Measurements from ENCODE around the gene USP3. TPM values are rescaled to one million over a fixed set of nuclear protein-coding genes. Genes with fewer than 3 reads are reported as not detected.
A peak's percentile ranks its signal among the peaks of the same experiment; 100 is the strongest.

Gene USP3
- total and polyA plus RNA-seq, 9 of the 15 experiments (the other 6 are each of a cell fraction or from before 2014, with no cell fraction given): 17.3 to 54.3 (median 34.8) TPM

DNA sequence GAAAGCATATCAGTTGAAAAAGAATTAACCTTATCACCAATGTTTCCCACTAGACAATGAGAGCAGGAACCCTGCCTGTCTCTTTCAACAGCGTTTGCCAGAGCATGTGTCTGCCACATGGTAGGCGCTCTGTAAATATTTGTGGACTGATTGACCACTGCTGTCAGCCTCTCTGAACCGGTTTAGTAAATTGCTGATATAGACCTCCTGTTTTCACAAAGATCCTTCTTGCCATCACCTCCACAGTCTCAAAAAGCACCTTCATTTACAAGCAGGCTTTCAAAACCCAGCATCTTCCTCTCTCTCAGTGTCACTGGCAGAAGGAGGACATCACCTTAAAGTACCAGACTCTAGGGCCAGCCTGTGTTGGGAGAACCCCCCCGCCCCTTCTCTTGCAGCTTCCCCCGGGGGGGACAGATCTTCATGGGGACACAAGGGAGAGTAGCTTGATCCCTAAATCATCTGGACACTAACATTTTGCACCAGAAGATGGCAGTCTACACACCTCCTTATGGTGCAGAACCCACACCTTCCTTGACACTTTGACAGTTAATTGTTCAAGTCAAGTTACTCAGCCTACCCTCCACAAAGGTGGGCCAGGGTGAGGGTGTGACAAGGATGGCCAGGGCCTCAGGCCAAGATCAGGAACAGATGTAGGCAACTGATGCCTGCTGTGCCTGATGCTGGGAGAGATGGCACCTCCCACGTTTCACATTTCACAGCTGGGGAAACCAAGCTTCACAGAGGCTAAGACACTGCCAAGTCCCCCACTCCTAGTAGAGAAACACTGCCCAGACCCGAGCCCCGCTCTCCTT is 37.8 kb upstream of the USP3 start (continued):
- TF ChIP-seq, protein P1, sequence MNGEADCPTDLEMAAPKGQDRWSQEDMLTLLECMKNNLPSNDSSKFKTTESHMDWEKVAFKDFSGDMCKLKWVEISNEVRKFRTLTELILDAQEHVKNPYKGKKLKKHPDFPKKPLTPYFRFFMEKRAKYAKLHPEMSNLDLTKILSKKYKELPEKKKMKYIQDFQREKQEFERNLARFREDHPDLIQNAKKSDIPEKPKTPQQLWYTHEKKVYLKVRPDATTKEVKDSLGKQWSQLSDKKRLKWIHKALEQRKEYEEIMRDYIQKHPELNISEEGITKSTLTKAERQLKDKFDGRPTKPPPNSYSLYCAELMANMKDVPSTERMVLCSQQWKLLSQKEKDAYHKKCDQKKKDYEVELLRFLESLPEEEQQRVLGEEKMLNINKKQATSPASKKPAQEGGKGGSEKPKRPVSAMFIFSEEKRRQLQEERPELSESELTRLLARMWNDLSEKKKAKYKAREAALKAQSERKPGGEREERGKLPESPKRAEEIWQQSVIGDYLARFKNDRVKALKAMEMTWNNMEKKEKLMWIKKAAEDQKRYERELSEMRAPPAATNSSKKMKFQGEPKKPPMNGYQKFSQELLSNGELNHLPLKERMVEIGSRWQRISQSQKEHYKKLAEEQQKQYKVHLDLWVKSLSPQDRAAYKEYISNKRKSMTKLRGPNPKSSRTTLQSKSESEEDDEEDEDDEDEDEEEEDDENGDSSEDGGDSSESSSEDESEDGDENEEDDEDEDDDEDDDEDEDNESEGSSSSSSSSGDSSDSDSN (IDR thresholded peaks at IDR 0.05; ENCODE audit: borderline replicate concordance in 1 of 2, low read depth in 2 of 2, low read length in 2 of 2): 0 out of 4 replicates have a peak, but pooled peaks of 1 of the 2 experiments have one; percentile 33
- TF ChIP-seq TBL1XR1 (IDR thresholded peaks at IDR 0.05; ENCODE audit: low read length in 2 of 2) (0 out of 4 replicates have a peak, but pooled peaks of 1 of the 2 experiments have one; percentile 6), MTA3 (IDR thresholded peaks at IDR 0.05; ENCODE audit: borderline replicate concordance) (0 out of 2 replicates have a peak, but pooled peaks have one; percentile 51), PHB2 (IDR thresholded peaks at IDR 0.05; ENCODE audit: low read depth) (no peak), MAZ (CRISPR knock-in tag; conservative IDR thresholded peaks at IDR 0.05 in 1 of 2, IDR thresholded peaks at IDR 0.05 in 1 of 2) (peak in 1 of 2 experiments; percentile 49; a peak in 1 of 4 replicates), RAD21 (CRISPR knock-in tag; conservative IDR thresholded peaks at IDR 0.05 in 1 of 2, IDR thresholded peaks at IDR 0.05 in 1 of 2) (peak; percentile 74 to 89), SLC30A9 (CRISPR knock-in tag; IDR thresholded peaks at IDR 0.05) (no peak), HDAC1 (IDR thresholded peaks at IDR 0.05) (0 out of 4 replicates have a peak, but pooled peaks of 1 of the 2 experiments have one; percentile 28), CBX3 (IDR thresholded peaks at IDR 0.05; ENCODE audit: borderline replicate concordance in 1 of 2, low read length in 2 of 2) (peak in 1 of 2 experiments; percentile 20; a peak in 1 of 3 replicates), FOXK1 (CRISPR knock-in tag; IDR thresholded peaks at IDR 0.05; ENCODE audit: borderline replicate concordance) (0 out of 2 replicates have a peak, but pooled peaks have one; percentile 42), LEF1 (IDR thresholded peaks at IDR 0.05) (no peak), MEIS2 (IDR thresholded peaks at IDR 0.05; ENCODE audit: partially characterized antibody) (peak; percentile 73)

All from K562 (cell line).